Stimulated activated CD4-positive, alpha-beta T cell treated with anti-CD3 and anti-CD28 coated beads, Interleukin-1b, Interleukin-23, amount 100 ng/mL, for 24 hours (primary cell): ENCODE measurements around the gene PGLYRP1.

ENCODE experiments used
- DNase-seq, 4 experiments: peaks; one replicate each; pipeline ENCODE4 v3.0.0-alpha.2; 2020; ENCODE audit warnings: low read depth in 4 of 4, low spot score in 1 of 4

The PGLYRP1 gene

DNA sequence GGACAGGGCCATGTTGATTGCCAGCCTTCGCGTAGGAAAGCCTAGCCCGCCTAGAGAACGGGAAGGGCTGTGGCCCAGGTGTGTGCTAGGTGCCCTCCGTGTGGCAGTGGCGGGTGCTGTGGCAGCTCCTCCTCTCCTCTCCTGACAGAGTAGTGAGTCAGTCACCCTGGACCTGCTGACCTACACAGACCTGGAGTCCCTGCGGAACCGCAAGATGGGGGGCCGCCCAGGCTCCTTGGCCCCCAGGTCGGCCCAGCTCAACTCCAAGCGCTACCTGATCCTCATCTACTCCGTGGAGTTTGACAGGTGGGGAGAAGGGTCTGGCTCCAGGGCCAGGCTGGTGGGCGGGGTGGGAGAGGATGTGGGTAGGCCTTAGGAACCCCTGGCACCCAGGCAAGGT lies 16.4 kb downstream of the PGLYRP1 start:
- no peak for DNase-seq

DNA sequence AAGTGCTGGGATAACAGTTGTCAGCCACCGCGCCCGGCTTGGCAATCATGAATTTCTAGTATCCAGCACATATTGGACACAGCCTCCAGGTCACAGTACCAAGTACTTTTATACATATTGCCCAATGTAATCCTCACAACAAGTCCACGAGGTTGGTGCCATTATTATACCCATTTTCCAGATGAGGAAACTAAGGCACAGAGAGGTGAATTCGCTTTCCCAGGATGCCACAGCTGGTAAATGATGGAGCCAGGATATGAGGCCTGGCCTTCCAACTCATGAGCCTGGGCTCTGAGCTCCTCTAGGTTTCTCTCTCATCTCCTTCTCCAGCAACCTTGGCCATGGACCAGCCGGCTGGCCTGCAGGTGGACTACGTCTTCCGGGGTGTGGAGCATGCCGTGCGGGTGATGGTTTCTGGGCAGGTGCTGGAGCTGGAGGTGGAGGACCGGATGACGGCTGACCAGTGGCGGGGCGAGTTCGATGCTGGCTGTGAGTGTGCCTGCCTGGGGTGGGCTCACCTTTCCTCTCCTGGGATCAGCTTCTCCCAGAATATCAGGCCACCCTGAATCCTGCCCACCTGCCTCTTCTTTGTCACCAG lies 20.1 kb downstream of the PGLYRP1 start:
- no peak for DNase-seq

DNA sequence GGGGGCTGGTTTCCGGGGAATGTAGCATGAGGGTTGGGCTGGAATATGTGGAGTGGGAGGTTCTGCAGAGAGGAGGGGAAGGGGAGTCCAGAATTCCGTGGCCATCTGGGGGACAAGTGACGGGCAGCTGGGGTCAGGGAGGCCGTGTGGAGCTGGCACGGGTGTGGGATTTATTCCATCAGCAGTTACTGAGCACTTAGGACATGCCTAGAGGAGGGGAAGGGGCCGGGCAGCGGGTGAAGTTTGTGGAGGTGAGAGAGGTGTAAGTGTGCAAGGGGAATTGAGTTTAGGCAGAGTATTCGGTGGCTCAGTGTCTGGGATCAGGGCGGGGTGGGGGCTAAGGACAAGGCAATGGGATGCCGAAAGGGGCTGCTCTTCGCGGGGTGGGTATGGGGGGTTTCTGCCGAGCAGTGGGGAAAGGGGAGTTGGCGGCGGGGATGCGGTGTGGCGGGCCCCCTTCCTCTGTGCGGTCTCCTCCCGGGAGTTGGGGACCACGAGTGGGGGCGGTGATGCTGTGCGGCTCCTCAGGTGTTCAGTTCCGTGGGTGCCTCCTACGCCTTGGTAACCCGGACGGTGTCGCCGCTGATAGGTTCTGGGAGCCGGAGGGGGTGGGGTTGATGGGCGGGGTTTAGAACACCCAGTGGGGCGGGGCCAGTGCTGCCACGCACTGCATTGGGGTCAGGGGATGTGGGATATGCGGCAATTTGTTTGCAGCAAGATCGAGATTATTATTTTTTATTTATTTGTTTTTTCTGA lies 22.2 kb downstream of the PGLYRP1 start:
- DNase-seq = peak in 3 of 4 experiments; percentile 23 to 60 (median 35)

DNA sequence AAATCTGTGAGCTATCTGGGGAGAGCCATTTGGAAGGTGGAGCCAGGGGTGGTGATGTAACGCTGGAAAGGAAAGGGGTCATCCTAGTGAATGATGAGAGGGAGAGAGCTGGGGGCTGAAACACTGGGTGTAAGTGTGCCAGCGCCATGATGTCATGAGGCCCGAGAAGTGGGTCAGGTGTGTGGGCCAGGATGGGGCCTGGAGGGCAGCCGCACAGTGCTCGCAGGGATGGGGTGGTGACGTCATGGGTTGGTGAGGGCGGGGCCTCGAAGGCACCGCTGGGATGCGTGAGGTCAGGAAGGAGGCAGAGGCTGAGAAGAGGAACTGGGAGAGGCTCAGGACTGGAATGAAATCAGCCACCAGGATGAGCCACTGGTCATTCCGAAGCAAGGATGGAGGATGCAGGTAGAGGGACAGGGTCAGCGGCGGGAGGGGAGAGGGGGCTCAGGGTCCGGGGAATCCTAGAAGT lies 23.2 kb downstream of the PGLYRP1 start:
- no peak for DNase-seq

DNA sequence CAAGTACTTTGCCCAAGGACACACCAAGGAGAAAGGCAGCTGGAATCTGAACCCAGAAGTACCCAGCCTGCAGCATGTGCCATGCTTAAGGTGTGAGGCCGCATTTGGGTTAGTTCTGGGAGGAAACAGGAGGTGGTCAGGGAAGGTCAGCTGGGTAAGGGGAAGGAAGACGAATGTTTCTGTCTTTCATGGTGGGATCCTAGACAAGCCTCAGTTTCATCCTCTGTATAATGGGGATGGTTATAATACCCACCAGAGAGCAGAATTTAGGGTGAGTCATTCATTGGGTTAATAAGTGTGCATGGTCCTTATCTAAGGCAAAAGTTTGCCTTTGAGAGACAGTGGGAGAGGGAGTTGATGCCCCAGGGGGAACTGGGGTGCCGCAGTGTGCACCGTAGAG lies 24.0 kb downstream of the PGLYRP1 start:
- no peak for DNase-seq

DNA sequence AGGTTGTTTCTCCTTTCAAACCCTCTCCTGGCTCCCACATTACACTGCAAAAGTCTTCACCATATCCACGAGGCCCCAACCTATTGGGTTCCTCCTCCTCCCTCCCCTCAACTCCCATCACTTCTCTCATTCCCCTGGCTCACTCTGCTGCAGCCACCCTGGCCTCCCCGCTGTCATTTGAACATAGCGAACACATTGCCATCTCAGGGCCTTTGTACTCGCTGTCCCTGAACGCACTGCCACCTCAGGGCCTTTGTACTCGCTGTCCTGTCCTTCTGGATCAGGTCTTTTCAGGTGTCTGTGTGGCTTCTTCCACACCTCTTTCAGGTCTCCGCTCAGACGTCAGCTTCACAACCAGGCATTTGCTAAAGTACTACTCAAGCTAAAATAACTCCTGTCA lies 25.9 kb downstream of the PGLYRP1 start:
- DNase-seq = no peak

DNA sequence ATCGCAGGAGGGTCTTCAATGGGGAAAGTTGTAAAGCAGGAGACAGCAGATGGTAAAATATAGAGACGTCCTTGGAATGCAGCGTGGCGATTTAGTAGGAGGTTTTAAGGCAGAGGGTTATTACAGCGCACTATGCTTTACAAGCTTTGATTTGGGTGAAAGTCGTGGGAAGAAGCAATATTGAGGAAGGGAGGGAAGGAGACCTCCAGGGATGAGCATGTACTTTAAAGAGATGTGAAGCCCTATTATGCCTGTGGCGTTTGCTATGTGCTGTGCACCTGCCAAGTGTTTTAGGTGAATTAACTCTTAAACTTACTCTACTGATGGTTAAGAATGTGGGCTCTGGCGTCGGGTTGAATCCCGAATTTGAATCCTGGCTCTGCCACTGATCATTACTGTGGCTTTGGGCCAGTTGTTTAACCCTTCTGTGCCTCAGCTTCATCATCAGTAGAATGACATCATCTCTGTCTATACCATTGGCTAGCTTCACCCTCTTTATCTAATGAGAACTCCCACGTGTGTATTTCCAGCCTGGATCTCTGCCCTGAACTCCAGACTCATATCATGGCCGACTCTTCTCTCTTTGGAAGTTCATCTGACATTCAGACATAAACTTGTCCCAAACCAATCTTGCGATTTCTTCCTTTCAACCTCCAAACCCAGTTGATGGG lies 27.0 kb downstream of the PGLYRP1 start:
- DNase-seq = no peak

DNA sequence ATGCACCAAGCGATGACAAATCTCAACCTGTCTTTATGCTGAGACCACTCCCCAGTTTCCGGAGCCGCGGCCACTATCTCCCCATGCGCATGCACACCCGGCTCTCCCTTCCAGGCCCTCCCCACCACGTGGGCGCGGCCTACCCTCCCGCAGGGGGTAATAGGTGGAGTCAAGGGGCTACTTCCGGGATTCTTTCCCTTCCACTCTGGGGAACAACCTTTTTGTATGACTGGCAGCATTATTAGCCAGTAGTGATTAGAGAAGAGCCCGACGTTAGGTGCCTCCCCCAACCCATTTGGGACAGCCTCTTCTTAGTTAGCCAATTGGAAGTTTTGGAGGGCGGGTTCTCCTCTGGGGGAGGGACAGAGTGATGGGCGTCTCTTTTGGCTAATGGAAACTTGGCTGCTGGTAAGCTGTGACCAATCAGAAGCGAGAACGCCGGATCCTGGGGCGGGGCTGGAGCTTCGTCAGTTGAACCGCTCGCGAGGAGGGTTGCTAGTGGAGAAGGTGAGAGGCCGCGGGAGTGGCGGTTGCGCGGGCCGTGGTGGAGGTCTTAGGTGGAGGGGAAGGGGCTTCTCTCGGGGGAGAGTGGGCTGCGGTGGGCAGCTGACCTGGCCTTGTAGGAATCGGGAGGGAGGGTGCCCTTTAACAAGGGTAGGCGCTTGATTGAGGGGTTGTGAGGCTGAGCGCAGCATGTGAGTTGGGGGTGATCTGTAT lies 27.7 kb downstream of the PGLYRP1 start, which contains the start of gene CCDC61:
Gene CCDC61 (plus strand): TSS at position 470 of the 717 bp plus-strand sequence. CDS start 7,552 bp downstream, outside the sequence.
- peak; percentile 88 to 92 (median 91) for DNase-seq

DNA sequence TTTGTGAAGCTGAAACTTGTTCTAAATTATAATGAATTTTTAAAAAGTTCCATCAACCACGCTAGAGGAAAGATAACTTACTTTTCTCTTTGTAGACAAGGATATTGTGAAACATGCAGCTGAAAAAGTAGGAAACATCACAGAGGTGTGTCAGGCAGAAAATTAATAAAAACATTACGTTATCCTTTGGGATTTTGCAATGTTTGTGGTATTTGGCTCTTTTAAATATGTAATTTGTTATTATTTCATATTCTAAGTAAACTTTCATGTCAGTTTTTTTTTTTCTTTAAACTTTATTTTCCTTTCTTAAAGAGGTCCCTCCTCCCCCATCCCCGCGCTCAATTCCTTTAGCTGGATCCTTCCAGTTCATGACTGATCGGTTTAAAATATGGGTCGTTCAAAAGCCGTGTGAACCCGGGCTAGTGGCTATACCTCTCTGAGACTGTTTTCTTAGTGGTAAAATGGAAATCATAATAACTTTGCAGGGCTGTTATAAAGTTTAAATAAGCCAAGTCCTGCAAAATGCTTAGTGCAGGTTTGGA lies 28.3 kb downstream of the PGLYRP1 start:
- no peak for DNase-seq

DNA sequence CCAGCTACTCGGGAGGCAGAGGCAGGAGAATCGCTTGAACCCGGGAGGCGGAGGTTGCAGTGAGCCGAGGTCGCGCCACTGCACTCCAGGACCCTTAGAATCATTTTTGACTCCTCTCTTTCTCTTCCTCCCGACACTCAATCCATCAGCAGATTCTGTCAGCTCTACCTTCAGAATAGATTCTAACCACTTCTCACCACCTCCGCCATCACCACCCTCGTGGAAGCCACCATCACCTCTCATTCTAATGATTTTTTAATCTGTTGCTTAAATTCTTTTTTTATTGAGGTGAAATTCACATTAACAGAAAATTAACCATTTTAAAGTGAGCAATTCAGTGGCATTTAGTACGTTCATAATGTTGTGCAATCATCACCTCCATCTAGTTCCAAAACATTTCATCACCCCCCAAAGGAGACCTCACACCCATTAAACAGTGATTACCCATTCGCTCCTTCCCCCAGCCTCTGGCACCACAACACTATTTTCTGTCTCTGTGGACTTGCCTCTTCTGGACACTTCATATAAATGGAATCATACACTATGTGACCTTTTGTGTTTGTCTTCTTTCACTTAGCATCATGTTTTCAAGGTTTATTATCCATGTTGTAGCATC lies 32.6 kb downstream of the PGLYRP1 start:
- DNase-seq = no peak

DNA sequence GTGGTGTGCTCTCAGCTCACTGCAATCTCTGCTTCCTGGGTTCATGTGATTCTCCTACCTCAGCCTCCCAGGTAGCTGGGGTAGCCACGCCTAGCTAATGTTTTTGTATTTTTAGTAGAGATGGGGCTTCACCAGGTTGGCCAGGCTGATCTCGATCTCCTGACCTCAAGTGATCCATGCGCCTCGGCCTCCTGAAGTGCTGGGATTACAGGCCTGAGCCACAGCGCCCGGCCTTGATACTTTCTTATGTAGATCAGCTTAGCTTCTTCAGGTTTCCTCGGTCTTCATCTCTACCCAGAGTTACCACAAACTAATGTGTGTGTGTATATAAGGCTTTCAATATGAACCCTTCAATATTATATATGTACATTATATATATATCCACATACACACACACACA lies 37.5 kb downstream of the PGLYRP1 start:
- DNase-seq = no peak

DNA sequence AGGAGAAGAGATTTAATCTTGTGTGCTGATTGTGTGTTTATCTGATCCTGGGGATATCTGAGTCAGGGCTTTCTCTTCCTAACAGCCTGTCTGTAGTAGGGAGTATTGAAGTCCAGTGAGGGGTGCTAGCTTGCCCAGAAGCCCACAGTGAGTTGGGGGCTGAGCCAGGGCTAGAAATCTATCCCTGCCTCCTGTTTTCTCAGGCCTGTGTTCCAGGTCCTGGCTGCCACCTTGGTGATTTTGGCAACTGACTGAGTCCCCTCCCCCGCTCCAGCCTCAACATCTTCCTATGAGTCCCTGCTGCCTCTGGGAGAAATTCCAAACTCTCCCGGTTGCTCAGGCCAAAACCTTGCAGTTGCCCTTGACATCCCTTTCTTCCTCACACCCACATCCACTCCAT lies 41.5 kb downstream of the PGLYRP1 start:
- DNase-seq = no peak

DNA sequence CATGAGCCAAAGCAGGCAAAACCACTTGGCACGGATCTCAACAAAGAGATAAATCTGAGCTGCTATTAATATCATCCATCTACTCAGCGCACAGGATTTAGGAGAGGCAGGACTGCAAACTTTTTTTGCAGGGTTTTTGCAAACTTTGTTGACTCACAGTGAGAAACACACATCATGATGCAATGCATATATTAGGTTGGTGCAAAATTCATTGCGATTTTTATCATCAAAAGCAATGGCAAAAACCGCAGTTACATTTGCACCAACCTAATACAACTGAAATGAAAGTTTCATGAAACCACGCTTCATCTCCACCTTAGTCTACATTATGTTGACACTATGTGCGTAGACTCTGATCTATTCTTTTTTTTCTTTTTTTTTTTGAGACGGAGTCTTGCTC lies 44.7 kb downstream of the PGLYRP1 start:
- DNase-seq = no peak

DNA sequence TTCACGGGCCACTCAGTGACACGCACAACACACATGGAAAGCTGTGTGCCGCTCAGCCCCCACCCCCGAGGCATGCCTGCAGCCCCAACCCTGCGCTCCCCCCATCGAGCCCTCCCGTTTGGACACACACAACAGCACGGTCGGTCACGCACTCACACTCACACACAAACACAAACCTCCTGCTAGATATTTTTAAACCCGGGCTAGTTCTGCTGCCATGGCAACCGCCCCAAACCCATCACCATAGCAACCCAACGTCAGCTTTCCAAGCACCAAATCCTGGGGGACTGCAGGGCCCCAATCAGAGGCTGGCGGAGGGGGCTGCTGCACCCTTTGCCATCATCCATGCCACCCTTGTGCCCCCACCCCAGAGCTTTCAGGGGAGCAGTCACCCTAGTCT lies 46.7 kb downstream of the PGLYRP1 start:
- no peak for DNase-seq

DNA sequence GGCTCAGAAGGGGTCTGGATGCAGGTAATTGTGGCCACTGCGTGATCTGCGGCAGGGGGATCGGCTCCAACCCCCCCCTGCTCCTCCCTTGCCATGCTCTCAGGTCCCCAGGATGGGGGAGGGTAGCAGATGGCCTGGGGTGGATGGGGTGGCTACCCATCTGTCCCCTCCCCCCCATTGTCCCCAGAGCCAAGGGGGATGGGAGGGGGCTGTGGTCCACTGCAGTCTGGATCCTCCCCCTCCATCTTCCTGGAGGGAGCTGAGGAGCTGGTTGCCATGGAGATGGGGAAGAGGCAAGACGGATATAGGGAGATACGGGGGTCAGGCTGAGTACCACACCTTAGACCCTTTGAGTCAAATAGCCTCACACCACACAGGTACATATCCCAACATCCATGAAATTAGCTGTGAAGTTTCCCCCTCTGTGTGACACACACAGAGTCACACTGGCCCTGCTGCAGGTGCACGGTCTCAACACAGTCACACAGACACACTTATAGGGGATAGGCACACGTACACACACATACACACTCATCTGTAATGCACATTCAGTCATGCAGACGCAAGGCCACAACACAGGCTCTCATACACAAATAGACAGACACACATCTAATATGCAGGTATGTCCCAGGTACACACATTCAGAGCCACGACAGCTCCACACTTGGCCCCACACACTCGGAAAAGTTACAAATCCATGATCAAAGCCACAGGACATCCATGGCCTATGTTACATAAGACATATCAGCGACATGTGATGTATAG lies 47.4 kb downstream of the PGLYRP1 start:
- DNase-seq = no peak

DNA sequence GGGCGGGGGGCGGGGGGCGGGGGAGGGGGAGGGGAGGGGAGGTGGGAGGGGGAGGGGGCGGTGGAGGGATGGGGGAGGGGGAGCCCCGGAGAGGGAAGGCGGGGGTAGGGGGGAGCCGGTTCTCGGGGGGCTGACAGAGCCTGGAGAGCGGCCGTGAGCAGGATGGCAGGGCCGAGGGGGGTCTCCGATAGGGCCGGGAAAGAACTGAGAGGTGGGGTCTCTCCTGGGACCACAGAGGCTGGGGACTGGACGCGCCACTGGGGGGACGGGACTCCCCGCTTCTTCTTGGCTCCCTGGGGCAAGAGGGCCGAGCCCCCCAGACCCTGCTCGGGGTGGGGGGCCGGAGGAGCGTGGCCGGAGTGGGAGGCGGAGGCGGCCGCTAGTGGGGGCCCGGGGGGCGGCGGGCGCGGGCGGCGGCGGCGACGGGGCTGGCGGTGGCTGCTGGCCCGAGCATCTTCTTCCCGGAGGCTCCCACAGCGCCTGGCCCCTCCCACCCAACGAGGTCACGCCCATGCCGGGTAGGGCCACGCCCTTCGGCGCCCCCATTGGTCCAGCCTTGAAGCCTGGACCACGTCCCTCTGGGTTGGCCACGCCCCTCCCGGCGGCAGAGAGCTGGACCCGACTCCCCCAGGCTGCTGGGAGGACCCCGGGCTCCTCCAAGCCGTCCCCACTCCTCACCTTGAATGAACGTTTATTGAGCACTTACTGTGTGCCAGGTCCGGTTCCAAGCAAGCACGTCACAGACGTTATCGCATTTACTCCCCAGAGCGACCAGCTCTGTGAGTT lies 49.1 kb downstream of the PGLYRP1 start, which contains the start of gene NOVA2:
Gene NOVA2 (minus strand): TSS at position 313 of the 786 bp plus-strand sequence. CDS start 514 bp downstream, outside the sequence.
- peak in 2 of 4 experiments; percentile 16 to 30 for DNase-seq

DNA sequence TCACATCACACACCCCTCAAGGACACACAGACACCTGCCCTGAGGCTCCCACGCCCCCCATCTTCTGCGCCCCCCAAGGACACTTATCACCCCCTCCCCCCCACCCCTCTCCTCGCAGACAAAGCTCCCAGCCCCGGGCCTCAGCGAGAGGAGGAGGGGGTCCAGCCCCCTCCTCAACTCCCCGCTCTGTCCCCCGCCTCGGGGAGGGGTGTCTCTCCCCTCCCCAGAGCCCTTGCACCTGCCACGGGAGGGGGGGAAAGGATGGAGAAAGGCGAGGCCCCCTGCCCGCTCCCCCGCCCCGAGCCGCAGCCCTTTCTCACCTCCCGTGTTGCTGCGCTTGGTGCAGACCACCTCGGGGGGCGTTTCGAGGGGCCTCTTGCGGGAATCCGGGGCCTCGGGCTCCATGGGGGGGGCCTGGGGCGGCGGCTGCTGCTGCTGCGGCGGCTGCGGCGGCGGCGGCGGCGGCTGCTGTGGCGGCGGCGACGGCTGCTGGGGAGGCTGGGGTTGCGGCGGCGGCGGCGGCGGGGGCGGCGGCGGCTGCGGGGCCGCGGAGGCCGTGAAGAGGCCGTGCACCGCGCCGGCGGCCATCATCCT lies 49.8 kb downstream of the PGLYRP1 start:
- no peak for DNase-seq

DNA sequence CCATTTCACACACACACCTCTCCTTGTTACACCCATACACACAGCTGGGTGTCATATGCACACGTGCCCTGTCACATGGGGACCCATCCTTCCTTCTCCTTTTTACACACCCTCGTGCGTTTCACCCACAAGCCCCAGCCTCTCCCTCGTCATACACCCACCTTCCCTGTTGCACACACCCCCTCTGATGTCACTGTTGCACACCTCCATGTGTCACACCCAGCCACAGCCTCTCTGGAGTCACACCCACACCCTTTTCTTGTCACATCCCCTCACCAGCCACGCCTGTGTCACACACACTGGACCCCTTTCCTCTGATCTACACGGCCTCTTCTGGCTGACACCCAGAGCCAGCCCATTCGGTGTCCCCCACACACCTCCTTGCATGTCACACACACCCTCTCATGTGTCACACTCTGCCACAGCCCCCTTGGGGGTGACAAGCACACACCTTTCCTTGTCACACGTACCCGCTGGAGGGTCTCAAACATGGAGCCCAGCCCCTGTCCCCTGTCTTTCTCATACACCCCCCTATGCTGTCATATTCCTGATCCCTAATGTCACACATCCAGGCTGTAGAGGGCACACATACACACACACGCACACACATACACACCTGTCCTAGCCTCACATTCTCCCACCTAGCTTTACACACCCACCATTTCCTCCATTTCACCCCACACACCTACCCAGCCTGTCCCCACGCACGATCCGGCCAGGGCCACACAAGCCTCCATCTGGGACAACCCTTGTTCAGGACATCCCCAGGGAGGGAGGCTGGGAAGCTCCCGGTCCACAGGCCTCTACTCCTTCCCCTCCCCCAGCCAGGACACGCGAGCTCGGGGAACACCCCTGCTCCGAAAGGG lies 50.5 kb downstream of the PGLYRP1 start:
- peak in 1 of 4 experiments; percentile 16 for DNase-seq
